Measurements from ENCODE around the gene MIPEP. TPM values are rescaled to one million over a fixed set of nuclear protein-coding genes. Genes with fewer than 3 reads are reported as not detected.

The MIPEP gene
- total and polyA plus RNA-seq, 9 of the 15 experiments (the other 6 are each of a cell fraction or from before 2014, with no cell fraction given) = 1.7 to 19.3 (median 13.1) TPM

- Histone ChIP-seq H3K27ac (ENCODE audit: extremely low read depth, low read depth, low read length) (no peak overlapping the region), H2AFZ (ENCODE audit: low read depth, low read length) (no peak overlapping the region), H3K4me1 (replicated peaks in 1 of 2; ENCODE audit: control insufficient read depth in 2 of 2, insufficient read depth in 2 of 2, low read length in 2 of 2) (peaks cover 0 to 4% of the 10 kb centered on the region in 2 experiments; a peak in 2 of 5 replicates), H3K9me3 (replicated peaks; ENCODE audit: control insufficient read depth, insufficient read depth, low read depth, low read length) (no peaks in the 10 kb centered on the region), H3K36me3 (ENCODE audit: control insufficient read depth, insufficient read depth, low read length) (peaks cover 12% of the 10 kb centered on the region; the same call in 2 of the 3 replicates), H4K20me1 (replicated peaks; ENCODE audit: control insufficient read depth, insufficient read depth, low read length) (no peaks in the 10 kb centered on the region), H3K27me3 (ENCODE audit: control insufficient read depth in 2 of 2, insufficient read depth in 2 of 2, low read length in 2 of 2) (no peaks in the 10 kb centered on the region), H3K79me2 (ENCODE audit: control insufficient read depth, insufficient read depth, low read length) (no peaks in the 10 kb centered on the region), H3K4me2 (ENCODE audit: insufficient read depth, low read length) (no peak overlapping the region), H3K9me1 (ENCODE audit: control insufficient read depth, insufficient read depth, low read length) (no peaks in the 10 kb centered on the region), H3K4me3 (no peak overlapping the region), H3K9ac (ENCODE audit: insufficient read depth in 1 of 2, low read depth in 2 of 2, low read length in 2 of 2) (no peak overlapping the region)
- ATAC-seq = no peak
- no peak for DNase-seq (ENCODE audit: extremely low read depth in 1 of 4, low spot score in 3 of 4)
- WGBS (ENCODE audit: insufficient coverage, low coverage, missing lambda C conversion rate) = 80% methylated on average over 5 of the region's 5 CpGs
- in situ Hi-C loops (cut with MboI) (no loop called here), intact Hi-C loops (cut with micrococcal nuclease) (no loop called here)
- no peak for FAIRE-seq
- no peak for TF ChIP-seq FOXK2 (conservative IDR thresholded peaks at IDR 0.05 in 1 of 2, IDR thresholded peaks at IDR 0.05 in 1 of 2; ENCODE audit: low read depth in 2 of 2)
- TF ChIP-seq ZNF253 (CRISPR knock-in tag; conservative IDR thresholded peaks at IDR 0.05) = no peak
- no peak for TF ChIP-seq XRCC3 (IDR thresholded peaks at IDR 0.05)
- TF ChIP-seq ZNF239 (CRISPR knock-in tag; IDR thresholded peaks at IDR 0.05) = no peak
- no peak for TF ChIP-seq POU5F1 (IDR thresholded peaks at IDR 0.05; ENCODE audit: borderline replicate concordance, low read depth, low read length, partially characterized antibody)
- no peak for TF ChIP-seq TAF15 (IDR thresholded peaks at IDR 0.05; ENCODE audit: low read depth, low read length)
- TF ChIP-seq FOXA3 (CRISPR knock-in tag; conservative IDR thresholded peaks at IDR 0.05 in 1 of 2, IDR thresholded peaks at IDR 0.05 in 1 of 2) = no peak
- TF ChIP-seq ZNF174 (CRISPR knock-in tag; IDR thresholded peaks at IDR 0.05) = no peak
- TF ChIP-seq ZNF124 (CRISPR knock-in tag; IDR thresholded peaks at IDR 0.05) = no peak
- TF ChIP-seq ZNF407 (IDR thresholded peaks at IDR 0.05; ENCODE audit: low read depth) = no peak
- TF ChIP-seq KHSRP (IDR thresholded peaks at IDR 0.05) = no peak
- ChIA-PET CTCF (ENCODE audit: low intra/inter-chr PET ratio) (no interaction called here), POLR2A (interaction anchor here (0.6 kb wide), 1 partner anchor 16 kb away, joined by 3 read pairs; no protein-coding TSS in a partner anchor)
- BruUV-seq (replicated peaks) = no TSS peak
Measured at GRCh38 chr13:23858546-23858945, 30.7 kb downstream of the MIPEP start.

Measured in K562 (cell line).